ENCODE measurements around the gene UBA1. TPM values are rescaled to one million over a fixed set of nuclear protein-coding genes. Genes with fewer than 3 reads are reported as not detected.

The UBA1 gene
- total RNA-seq, 1 donor from 2014 or later: 538 TPM

DNA sequence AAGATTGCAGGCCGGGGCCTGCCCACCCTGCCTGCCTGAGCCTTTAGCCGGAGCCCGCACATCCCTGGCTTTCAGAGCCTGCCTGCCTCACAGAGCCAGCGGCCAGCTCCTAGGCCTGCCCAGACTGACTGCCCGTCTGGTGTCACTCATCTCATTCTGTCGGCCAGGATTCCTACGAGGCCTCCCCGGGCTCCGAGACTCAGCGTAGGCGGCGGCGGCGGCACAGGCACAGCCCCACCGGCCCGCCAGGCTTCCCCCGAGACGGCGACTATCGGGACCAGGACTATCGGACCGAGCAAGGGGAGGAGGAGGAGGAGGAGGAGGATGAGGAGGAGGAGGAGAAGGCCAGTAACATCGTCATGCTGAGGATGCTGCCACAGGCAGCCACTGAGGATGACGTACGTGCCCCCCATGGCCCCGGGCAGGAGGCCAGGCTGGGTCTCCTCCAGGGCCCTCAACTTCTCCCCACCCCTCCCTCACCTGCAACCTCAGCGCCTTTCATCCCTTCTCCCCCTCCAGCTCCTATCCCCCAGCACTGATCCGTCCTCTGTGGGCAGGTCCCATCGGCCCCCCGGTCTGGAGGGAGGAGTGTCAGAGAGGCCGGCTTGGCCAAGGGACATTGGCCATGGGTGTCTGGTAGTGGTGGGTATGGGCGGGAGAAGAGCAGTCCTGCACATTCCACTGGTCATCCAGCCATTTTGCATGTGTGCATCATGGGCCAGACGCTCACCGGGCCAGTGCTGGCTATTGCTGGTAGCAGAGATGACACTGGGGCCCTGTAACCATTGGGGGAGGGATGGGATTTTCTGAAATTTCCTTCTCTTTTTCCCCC is 22.6 kb upstream of the UBA1 start:
- no peak overlapping the region for H3K27ac Mint-ChIP-seq
- TF ChIP-seq, protein P1, sequence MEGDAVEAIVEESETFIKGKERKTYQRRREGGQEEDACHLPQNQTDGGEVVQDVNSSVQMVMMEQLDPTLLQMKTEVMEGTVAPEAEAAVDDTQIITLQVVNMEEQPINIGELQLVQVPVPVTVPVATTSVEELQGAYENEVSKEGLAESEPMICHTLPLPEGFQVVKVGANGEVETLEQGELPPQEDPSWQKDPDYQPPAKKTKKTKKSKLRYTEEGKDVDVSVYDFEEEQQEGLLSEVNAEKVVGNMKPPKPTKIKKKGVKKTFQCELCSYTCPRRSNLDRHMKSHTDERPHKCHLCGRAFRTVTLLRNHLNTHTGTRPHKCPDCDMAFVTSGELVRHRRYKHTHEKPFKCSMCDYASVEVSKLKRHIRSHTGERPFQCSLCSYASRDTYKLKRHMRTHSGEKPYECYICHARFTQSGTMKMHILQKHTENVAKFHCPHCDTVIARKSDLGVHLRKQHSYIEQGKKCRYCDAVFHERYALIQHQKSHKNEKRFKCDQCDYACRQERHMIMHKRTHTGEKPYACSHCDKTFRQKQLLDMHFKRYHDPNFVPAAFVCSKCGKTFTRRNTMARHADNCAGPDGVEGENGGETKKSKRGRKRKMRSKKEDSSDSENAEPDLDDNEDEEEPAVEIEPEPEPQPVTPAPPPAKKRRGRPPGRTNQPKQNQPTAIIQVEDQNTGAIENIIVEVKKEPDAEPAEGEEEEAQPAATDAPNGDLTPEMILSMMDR (IDR thresholded peaks at IDR 0.05; ENCODE audit: unreplicated experiment): no peak
- no peak overlapping the region for H3K4me3 Mint-ChIP-seq (ENCODE audit: low read depth)
- H3K36me3 Mint-ChIP-seq (ENCODE audit: insufficient read depth): peaks cover 2% of the 10 kb centered on the region
- H3K9me3 Mint-ChIP-seq (ENCODE audit: low read depth): peaks cover 4% of the 10 kb centered on the region
- DNase-seq (ENCODE audit: low spot score, unreplicated experiment): no peak
- no peaks in the 10 kb centered on the region for H3K27me3 Mint-ChIP-seq
- H3K4me1 Mint-ChIP-seq (ENCODE audit: low read depth): no peaks in the 10 kb centered on the region

DNA sequence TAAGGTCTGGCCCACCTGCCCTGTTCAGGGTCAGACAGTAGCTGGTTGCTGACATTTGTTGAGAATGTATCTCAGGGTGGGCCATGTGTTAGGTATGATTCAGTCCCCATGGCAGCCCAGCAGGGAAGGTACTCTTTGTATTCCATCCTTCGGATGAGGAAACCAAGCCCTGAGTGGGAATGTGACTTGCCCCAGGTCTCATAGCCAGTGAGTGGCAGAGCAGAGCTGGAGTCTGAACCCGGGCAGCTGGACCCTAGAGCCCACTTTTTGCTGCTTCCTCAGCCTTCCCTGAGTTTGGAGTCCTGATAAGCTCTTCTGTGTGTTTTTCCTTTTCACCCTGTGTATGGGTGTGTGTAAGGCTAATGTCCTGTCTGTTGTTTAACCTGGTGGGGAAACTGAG is 21.6 kb upstream of the UBA1 start:
- Mint-ChIP-seq H3K27me3 (no peaks in the 10 kb centered on the region), H3K4me3 (ENCODE audit: low read depth) (no peak overlapping the region), H3K36me3 (ENCODE audit: insufficient read depth) (peaks cover 6% of the 10 kb centered on the region)

DNA sequence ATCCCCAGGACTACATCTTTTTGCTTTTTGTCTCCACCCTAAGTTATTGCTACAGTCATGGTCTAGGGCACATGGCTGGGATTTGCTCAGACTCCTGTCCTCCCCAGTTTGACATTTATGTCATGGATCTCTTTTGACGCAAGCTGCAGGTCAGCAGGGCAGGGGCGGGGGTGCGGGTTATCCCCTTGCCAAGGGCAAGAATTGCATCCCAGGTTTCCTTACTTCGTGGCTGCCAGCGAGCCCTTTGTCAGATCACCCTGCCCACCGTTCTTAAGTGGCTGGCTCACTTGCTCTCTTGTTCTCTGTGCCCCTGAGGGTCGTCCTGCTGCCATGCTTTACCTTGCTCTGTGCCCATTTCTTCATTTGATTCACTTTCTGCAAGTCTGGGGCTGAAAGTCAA is 21.1 kb upstream of the UBA1 start:
- Mint-ChIP-seq H3K27ac (no peak overlapping the region), H3K4me1 (ENCODE audit: low read depth) (no peaks in the 10 kb centered on the region), H3K27me3 (no peaks in the 10 kb centered on the region), H3K36me3 (ENCODE audit: insufficient read depth) (peaks cover 6% of the 10 kb centered on the region), H3K9me3 (ENCODE audit: low read depth) (peaks cover 10% of the 10 kb centered on the region), H3K4me3 (ENCODE audit: low read depth) (no peak overlapping the region)
- DNase-seq (ENCODE audit: low spot score, unreplicated experiment): no peak
- TF ChIP-seq, protein P1 (IDR thresholded peaks at IDR 0.05; ENCODE audit: unreplicated experiment): no peak

More for the DNA sequence above, 21.6 kb upstream of the UBA1 start:
- no peak for DNase-seq (ENCODE audit: low spot score, unreplicated experiment)
- TF ChIP-seq, protein P1 (IDR thresholded peaks at IDR 0.05; ENCODE audit: unreplicated experiment): no peak
- Mint-ChIP-seq H3K9me3 (ENCODE audit: low read depth) (peaks cover 10% of the 10 kb centered on the region), H3K4me1 (ENCODE audit: low read depth) (no peaks in the 10 kb centered on the region), H3K27ac (no peak overlapping the region)

DNA sequence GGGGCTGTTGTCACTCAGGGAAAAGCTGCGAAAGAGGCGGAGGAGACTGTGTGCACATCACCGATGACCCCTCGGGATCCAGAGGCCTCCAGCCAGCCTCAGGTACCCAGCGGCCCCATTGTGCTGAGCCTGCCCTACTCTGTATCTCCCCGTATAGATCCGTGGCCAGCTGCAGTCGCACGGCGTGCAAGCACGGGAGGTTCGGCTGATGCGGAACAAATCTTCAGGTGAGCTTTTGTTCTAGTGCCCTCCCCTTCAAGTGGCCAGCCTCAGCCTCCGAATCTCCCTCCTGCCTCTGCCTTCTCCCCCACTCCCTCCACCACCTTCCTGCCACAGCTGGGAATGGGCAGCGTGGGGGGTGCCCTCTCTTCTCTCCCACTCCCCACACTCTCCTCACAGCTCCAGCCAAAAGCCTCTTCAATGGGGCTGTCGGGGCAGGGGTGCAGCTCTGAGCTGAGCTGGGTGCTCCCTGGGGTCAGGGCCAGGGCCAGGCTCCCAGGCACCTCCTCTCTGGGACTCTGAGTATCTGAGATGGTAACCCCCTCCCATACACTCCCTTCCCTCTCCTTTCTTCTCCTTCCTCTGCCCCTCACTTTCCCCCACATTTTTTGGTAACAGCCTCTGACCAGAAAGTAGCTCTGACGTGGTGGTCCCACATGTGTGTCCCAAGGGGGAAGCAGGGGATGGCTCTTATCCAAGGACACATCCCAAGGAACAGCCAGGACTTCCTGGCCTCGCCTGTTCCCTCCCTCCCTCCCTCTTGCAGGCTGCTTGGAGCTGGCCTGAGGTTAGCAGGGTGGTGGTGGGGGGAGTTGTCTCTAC is 20.4 kb upstream of the UBA1 start:
- Mint-ChIP-seq H3K4me1 (ENCODE audit: low read depth) (no peaks in the 10 kb centered on the region), H3K27me3 (no peaks in the 10 kb centered on the region), H3K9me3 (ENCODE audit: low read depth) (peaks cover 13% of the 10 kb centered on the region), H3K4me3 (ENCODE audit: low read depth) (no peak overlapping the region), H3K36me3 (ENCODE audit: insufficient read depth) (peaks cover 10% of the 10 kb centered on the region), H3K27ac (no peak overlapping the region)
- DNase-seq (ENCODE audit: low spot score, unreplicated experiment): no peak
- TF ChIP-seq, protein P1 (IDR thresholded peaks at IDR 0.05; ENCODE audit: unreplicated experiment): no peak

DNA sequence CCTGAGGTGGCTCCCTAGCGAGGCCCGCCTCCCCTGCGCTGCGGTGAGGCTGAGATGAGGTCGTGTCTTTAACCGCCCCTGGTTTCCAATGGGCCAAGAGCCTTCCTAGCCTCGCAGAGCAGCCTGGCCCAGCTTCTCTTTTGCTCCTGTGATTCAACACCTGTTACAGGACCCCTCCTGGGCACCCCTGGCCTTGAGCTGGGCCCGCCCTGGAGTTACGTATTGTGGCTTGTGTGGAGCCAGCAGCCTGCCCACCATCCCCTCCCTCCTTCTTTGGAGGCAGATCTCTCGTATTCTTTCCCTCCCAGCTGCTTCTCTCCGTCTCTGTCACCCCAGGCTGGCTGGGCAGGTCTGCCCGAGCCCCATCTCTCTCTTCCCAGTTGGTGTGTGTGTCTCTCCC is 19.3 kb upstream of the UBA1 start:
- Mint-ChIP-seq H3K9me3 (ENCODE audit: low read depth) (peaks cover 10% of the 10 kb centered on the region), H3K36me3 (ENCODE audit: insufficient read depth) (peaks cover 12% of the 10 kb centered on the region), H3K27ac (no peak overlapping the region), H3K4me1 (ENCODE audit: low read depth) (no peaks in the 10 kb centered on the region), H3K27me3 (no peaks in the 10 kb centered on the region), H3K4me3 (ENCODE audit: low read depth) (no peak overlapping the region)
- DNase-seq (ENCODE audit: low spot score, unreplicated experiment): no peak
- TF ChIP-seq, protein P1 (IDR thresholded peaks at IDR 0.05; ENCODE audit: unreplicated experiment): no peak
